Kidney (tissue), 14 donors: ENCODE data around the gene CIBAR2. TPM values are rescaled to one million over a fixed set of nuclear protein-coding genes. Genes with fewer than 3 reads are reported as not detected.
A peak's percentile ranks its signal among the peaks of the same experiment; 100 is the strongest.

ENCODE experiments used
- DNase-seq, 5 donors: peaks; one replicate each; pipeline ENCODE4 v3.0.0-alpha.2; 2013 to 2020
- FAIRE-seq: peaks from 2 replicates; lab custom pipeline; 2012; peaks lifted over from hg19 to GRCh38; lab: Jason Lieb, UNC
- H3K27ac ChIP-seq, 2 donors: one replicate each; pipeline ENCODE4 v1.7.0; 2013; ENCODE audit warnings: low read depth in 2 of 2, low read length in 2 of 2, inconsistent platforms in 1 of 2
- H3K27me3 ChIP-seq: one replicate; pipeline ENCODE4 v1.7.1; 2013; ENCODE audit warnings: low read length, inconsistent platforms; ENCODE audit not compliant: control insufficient read depth, insufficient read depth
- H3K36me3 ChIP-seq, 3 donors: one replicate each; pipeline versions ENCODE4 v1.7.0 to v1.7.1; 2013; ENCODE audit warnings: low read length in 3 of 3, control low read depth in 1 of 3, inconsistent platforms in 1 of 3; ENCODE audit not compliant: insufficient read depth in 3 of 3, control insufficient read depth in 2 of 3
- H3K4me1 ChIP-seq, 3 donors: one replicate each; pipeline versions ENCODE4 v1.7.0 to v1.7.1; 2013; ENCODE audit warnings: low read length in 3 of 3, inconsistent platforms in 1 of 3, low read depth in 1 of 3; ENCODE audit not compliant: control insufficient read depth in 2 of 3, insufficient read depth in 2 of 3
- H3K4me3 ChIP-seq, 3 donors: one replicate each; pipeline versions ENCODE4 v1.7.0 to v1.8.1; 2013; ENCODE audit warnings: low read length in 3 of 3, control low read depth in 1 of 3, inconsistent platforms in 1 of 3
- H3K9ac ChIP-seq, 3 donors: one replicate each; pipeline versions ENCODE4 v1.7.0 to v1.7.1; 2013; ENCODE audit warnings: low read length in 3 of 3, control low read depth in 1 of 3, inconsistent platforms in 1 of 3
- H3K9me3 ChIP-seq, 3 donors: one replicate each; pipeline versions ENCODE4 v1.7.0 to v1.7.1; 2013; ENCODE audit warnings: low read length in 3 of 3, control low read depth in 1 of 3, inconsistent platforms in 1 of 3; ENCODE audit not compliant: control insufficient read depth in 2 of 3, insufficient read depth in 1 of 3
- intact Hi-C: fragments of 100-400 bp; cut with DNase I; formaldehyde crosslinking; loops from one replicate; pipeline ENCODE4 v1.11.1; 2022
- polyA plus RNA-seq: library from polyadenylated mRNA; stranded (reverse); fragments of 350-450 nt; fragmentation: Illumina TruSeq; extraction: RNeasy Lipid Tissue Mini Kit (QIAGEN cat#74804); gene quantifications from one replicate; pipeline ENCODE4 v1.2.3, GENCODE V29; 2014; ENCODE audit warnings: low read depth, low replicate concordance; ENCODE audit not compliant: insufficient read depth
- total RNA-seq: library from RNA; stranded (reverse); fragmentation: NEBNext Ultra II Directional; extraction: Animal tissue kit (Norgen Biotek cat#: 25700); gene quantifications from one replicate; pipeline ENCODE4 v1.2.1, GENCODE V29; 2021
- TF ChIP-seq, protein P1 (sequence below): IDR thresholded peaks from 3 replicates; pipeline ENCODE4 v1.5.1; 2012; ENCODE audit warnings: mild to moderate bottlenecking, moderate library complexity, borderline replicate concordance; ENCODE audit not compliant: insufficient read depth; ENCODE audit errors: extremely low read depth
- donor health status: control.
- donor health status: control.
- donor health status: control.
- donor health status: control.
- donor health status: control.
- donor health status: DM: yes; HTN: yes; CAD: no.
- donor health status: Normal renal cell carcinoma (clear cell type).

The CIBAR2 gene
- total and polyA plus RNA-seq, 2 donors from 2014 or later: 1.6 TPM; not detected in 1

DNA sequence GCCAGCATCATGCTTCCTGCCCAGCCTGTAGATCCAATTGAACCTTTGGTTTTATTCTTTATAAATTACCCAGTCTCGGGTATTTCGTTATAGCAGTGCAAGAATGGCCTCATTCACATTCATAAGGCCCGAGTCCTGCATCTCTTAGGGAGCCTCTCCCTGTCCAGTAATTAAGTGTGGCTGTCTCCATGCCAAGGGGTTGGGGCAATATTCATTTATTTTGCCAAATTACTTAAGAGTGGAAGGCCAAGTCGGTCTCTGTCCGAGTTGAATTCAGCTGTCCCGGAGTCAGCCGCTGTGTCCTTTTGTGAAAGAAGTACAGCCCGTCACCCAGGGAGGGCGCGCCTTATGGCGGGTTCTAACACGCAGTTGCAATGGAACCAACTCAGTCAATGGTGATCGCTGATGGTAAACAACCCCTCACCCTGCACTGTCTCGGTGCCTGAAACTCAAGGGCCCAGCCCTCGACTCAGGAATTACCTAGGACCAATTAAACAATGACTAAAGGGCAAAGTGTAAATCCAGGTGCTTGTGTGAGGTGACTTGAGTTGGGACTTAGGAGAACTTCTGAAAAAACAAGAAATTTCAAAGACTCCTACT is 62.5 kb downstream of the CIBAR2 start:
- intact Hi-C loops: no loop called here
- H3K4me1 ChIP-seq: peaks cover 0 to 3% (median 2%) of the 10 kb centered on the region in 3 donors
- no peak overlapping the region for H3K27ac ChIP-seq
- no peak overlapping the region for H3K4me3 ChIP-seq
- TF ChIP-seq, protein P1, sequence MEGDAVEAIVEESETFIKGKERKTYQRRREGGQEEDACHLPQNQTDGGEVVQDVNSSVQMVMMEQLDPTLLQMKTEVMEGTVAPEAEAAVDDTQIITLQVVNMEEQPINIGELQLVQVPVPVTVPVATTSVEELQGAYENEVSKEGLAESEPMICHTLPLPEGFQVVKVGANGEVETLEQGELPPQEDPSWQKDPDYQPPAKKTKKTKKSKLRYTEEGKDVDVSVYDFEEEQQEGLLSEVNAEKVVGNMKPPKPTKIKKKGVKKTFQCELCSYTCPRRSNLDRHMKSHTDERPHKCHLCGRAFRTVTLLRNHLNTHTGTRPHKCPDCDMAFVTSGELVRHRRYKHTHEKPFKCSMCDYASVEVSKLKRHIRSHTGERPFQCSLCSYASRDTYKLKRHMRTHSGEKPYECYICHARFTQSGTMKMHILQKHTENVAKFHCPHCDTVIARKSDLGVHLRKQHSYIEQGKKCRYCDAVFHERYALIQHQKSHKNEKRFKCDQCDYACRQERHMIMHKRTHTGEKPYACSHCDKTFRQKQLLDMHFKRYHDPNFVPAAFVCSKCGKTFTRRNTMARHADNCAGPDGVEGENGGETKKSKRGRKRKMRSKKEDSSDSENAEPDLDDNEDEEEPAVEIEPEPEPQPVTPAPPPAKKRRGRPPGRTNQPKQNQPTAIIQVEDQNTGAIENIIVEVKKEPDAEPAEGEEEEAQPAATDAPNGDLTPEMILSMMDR: no peak
- H3K27me3 ChIP-seq: no peaks in the 10 kb centered on the region
- DNase-seq (peak in 2 of 5 donors; percentile 38 to 59), FAIRE-seq (no peak)
- H3K36me3 ChIP-seq: no peaks in the 10 kb centered on the region
- no peaks in the 10 kb centered on the region for H3K9me3 ChIP-seq
- no peak overlapping the region for H3K9ac ChIP-seq

DNA sequence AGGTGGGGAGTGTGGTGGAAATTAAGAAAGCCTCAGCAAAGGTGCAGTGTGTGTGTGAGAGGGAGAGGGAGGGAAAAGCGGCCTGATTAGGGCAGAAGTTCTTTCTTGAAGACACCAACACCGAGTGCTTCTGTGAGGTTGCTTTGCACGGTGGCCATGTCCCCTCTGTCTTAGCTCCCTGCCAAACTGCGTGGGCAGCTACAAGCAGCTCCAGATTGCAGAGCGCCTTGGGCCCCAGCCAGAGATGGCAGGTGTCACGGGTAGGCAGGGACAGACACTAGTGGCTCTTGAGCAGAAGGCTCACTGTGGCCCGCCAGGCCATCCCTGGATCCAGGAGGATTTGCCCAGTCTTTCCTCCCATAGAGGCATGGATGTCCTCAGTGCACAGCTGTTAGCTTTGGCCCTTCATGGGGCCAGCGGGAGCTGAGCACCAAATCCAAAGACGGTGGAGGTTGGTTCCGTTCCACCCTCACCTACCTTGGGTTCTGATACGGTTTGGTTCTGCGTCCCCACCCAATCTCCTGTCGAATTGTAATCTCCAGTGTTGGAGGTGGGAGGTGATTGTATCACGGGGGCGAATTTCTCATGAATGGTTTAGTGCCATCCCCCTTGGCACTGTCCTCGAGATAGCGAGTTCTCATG is 63.2 kb downstream of the CIBAR2 start:
- Histone ChIP-seq H3K27ac (no peak overlapping the region), H3K4me3 (no peak overlapping the region), H3K27me3 (no peaks in the 10 kb centered on the region), H3K4me1 (peaks cover 0 to 2% (median 0%) of the 10 kb centered on the region in 3 donors), H3K9ac (no peak overlapping the region), H3K9me3 (no peaks in the 10 kb centered on the region), H3K36me3 (no peaks in the 10 kb centered on the region)
- no peak for FAIRE-seq
- no peak for DNase-seq
- TF ChIP-seq, protein P1: no peak
- intact Hi-C loops: no loop called here

Other genes with a start within 250 kb of the CIBAR2 start
- gene ZDHHC7, start 100.9 kb downstream of the CIBAR2 start, total RNA-seq: 54.4 TPM
- 23.4 TPM for gene ZDHHC7, start 100.9 kb downstream of the CIBAR2 start, polyA plus RNA-seq
- 19.2 TPM for gene KIAA0513, start 84.7 kb downstream of the CIBAR2 start, total RNA-seq
- gene KIAA0513, start 84.7 kb downstream of the CIBAR2 start, polyA plus RNA-seq: 2.6 TPM